Keratinocyte (primary cell): Measurements from ENCODE around the gene SLC23A2.

Experiments used
- CTCF ChIP-seq, 3 experiments: IDR thresholded peaks in 1 of 3; conservative IDR thresholded peaks in 1 of 3; optimal IDR thresholded peaks in 1 of 3; 2 replicates in 2 of 3; 3 replicates in 1 of 3; pipeline versions ENCODE3 to v1.5.1; 2011; ENCODE audit warnings: low read length in 3 of 3, mild to moderate bottlenecking in 3 of 3, moderate library complexity in 2 of 3, control low read depth in 1 of 3, inconsistent platforms in 1 of 3; ENCODE audit not compliant: insufficient read depth in 2 of 3; ENCODE audit errors: extremely low read depth in 1 of 3
- EZH2 ChIP-seq: IDR thresholded peaks from one replicate; pipeline ENCODE4 v1.6.1; 2012; ENCODE audit warnings: inconsistent platforms, mild to moderate bottlenecking, low read length, moderate library complexity

- TF ChIP-seq CTCF (optimal IDR thresholded peaks at IDR 0.05 in 1 of 3, IDR thresholded peaks at IDR 0.05 in 1 of 3, conservative IDR thresholded peaks at IDR 0.05 in 1 of 3; ENCODE audit: extremely low read depth in 1 of 3, insufficient read depth in 2 of 3, low read length in 3 of 3) (no peak), EZH2 (no peak)
Observed at GRCh38 chr20:4864311-4864752, 137.0 kb downstream of the SLC23A2 start.
